ENCODE data around the gene RAPGEF3. TPM values are rescaled to one million over a fixed set of nuclear protein-coding genes. Genes with fewer than 3 reads are reported as not detected.

RAPGEF3 gene, protein sequence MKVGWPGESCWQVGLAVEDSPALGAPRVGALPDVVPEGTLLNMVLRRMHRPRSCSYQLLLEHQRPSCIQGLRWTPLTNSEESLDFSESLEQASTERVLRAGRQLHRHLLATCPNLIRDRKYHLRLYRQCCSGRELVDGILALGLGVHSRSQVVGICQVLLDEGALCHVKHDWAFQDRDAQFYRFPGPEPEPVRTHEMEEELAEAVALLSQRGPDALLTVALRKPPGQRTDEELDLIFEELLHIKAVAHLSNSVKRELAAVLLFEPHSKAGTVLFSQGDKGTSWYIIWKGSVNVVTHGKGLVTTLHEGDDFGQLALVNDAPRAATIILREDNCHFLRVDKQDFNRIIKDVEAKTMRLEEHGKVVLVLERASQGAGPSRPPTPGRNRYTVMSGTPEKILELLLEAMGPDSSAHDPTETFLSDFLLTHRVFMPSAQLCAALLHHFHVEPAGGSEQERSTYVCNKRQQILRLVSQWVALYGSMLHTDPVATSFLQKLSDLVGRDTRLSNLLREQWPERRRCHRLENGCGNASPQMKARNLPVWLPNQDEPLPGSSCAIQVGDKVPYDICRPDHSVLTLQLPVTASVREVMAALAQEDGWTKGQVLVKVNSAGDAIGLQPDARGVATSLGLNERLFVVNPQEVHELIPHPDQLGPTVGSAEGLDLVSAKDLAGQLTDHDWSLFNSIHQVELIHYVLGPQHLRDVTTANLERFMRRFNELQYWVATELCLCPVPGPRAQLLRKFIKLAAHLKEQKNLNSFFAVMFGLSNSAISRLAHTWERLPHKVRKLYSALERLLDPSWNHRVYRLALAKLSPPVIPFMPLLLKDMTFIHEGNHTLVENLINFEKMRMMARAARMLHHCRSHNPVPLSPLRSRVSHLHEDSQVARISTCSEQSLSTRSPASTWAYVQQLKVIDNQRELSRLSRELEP
- total RNA-seq (10 to 100 TPM; 11.3 to 26.5 TPM), polyA plus RNA-seq (10 to 100 TPM in 1 of 2 donors, 1 to 10 TPM in 1; 8.3 to 40.4 TPM)
- long read RNA-seq, donor 1, full-length matches to known transcripts, result 3 of 10 reads
- long read RNA-seq, donor 1, partial matches to known transcripts, result 0 of 10 reads
- long read RNA-seq, donor 1, other reads (novel, unspliced or antisense), result 7 of 10 reads
- long read RNA-seq, donor 2, result 0 reads
- long read RNA-seq, donor 3, result 0 reads
- long read RNA-seq, donor 4, result 0 reads
- long read RNA-seq, donor 5, partial matches to known transcripts, result 0 of 1 reads
- long read RNA-seq, donor 5, other reads (novel, unspliced or antisense), result 0 of 1 reads

DNA sequence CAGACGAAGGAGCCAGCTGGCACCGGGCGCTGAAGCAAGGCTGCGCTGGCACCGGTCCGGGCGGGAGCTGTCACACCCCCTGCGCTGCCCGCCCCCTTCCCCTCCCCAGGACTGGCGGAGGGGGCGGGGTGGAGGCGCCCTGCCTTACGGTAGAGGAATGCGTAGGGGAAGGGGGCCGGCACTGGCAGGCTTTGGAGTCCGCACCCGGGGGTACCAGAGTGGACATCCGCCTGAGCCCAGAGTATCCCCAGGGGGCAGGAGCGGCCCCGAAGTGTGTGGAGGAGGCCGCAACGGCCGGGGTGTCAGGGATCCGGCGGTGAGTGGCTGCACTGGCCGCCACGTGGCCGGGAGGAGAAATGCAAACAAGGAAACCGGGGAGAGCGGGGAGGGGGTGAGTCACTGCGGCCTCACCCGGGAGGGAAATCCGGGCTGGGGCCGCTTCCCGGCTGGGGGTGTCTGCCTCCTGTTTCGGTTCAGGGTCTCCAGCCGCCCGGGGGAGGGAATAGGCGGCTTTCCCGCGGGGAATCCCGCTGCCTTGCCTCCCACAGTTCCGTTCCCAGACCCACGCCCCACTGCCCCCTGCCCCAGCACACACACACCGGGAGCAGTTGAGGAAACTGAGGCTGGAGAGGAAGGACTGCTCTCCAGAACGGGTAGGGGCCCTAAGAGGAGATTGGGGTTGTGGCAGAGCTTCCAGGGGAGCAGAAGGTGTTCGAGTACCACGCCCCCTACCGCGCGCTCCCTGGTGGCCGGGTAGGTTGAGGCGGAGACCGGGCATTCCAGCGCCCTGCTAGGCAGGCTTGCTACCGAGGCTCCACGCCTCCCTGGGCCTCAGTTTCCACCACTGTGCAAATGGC lies at the start of gene RAPGEF3:
Gene RAPGEF3, minus strand, starts transcription at position 47 of the 857 bp plus-strand sequence. CDS start 324 bp downstream, outside the sequence.
- 1 to 2% methylated on average over 44 to 57 of the region's 57 CpGs for WGBS, 2 donors
- H3K27me3 ChIP-seq (ENCODE audit: control insufficient read depth in 3 of 3, insufficient read depth in 3 of 3, low read length in 2 of 3), result no peaks in the 10 kb centered on the region
- peak within 1 kb of the TSS; percentile 52 to 72 for H3K9ac ChIP-seq (ENCODE audit: insufficient read depth in 1 of 2, low read length in 2 of 2)
- DNase-seq, result peak; percentile 87 to 90 (median 88)
- H3K4me1 ChIP-seq (ENCODE audit: control insufficient read depth in 5 of 5, insufficient read depth in 5 of 5, low read length in 5 of 5), result peaks cover 1 to 31% (median 22%) of the 10 kb centered on the region in 5 donors
- peak within 1 kb of the TSS; percentile 76 to 89 for H3K27ac ChIP-seq (ENCODE audit: low read depth in 1 of 2, low read length in 1 of 2)
- no peaks in the 10 kb centered on the region for H3K9me3 ChIP-seq (ENCODE audit: control insufficient read depth in 4 of 4, insufficient read depth in 3 of 4, low read length in 3 of 4)
- peak within 1 kb of the TSS; percentile 62 for H3K4me3 ChIP-seq
- TF ChIP-seq, protein P1, sequence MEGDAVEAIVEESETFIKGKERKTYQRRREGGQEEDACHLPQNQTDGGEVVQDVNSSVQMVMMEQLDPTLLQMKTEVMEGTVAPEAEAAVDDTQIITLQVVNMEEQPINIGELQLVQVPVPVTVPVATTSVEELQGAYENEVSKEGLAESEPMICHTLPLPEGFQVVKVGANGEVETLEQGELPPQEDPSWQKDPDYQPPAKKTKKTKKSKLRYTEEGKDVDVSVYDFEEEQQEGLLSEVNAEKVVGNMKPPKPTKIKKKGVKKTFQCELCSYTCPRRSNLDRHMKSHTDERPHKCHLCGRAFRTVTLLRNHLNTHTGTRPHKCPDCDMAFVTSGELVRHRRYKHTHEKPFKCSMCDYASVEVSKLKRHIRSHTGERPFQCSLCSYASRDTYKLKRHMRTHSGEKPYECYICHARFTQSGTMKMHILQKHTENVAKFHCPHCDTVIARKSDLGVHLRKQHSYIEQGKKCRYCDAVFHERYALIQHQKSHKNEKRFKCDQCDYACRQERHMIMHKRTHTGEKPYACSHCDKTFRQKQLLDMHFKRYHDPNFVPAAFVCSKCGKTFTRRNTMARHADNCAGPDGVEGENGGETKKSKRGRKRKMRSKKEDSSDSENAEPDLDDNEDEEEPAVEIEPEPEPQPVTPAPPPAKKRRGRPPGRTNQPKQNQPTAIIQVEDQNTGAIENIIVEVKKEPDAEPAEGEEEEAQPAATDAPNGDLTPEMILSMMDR (IDR thresholded peaks at IDR 0.05; ENCODE audit: control extremely low read depth, extremely low read depth), result no peak
- no peaks in the 10 kb centered on the region for H3K36me3 ChIP-seq (ENCODE audit: control insufficient read depth in 4 of 4, insufficient read depth in 4 of 4, low read length in 4 of 4)
- peak; percentile 90 for ATAC-seq (ENCODE audit: insufficient read depth, low FRiP score)

DNA sequence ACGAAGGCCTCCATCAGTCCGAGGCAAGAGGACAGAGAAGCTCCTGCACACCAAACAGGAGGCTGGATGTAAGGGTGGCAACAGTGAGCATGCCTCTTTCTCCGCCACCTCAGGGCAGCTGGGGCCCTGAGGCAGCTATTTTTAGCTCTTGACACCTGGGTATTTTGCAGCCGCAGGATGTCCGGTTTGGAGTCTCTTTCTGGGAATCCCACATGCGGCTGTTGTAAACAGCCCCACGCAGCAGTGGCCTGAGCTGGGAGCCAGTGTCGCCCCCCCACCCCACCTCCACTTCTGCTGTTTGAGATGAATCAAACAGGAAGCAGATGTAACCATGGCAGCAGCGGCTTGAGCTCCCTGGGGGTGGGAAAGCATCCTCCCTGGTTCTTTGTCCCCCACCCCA lies 49.4 kb upstream of the RAPGEF3 start:
- peaks cover 23 to 61% (median 58%) of the 10 kb centered on the region in 5 donors for H3K4me1 ChIP-seq (ENCODE audit: control insufficient read depth in 5 of 5, insufficient read depth in 5 of 5, low read length in 5 of 5)
- H3K4me3 ChIP-seq, result no peak overlapping the region

More for the DNA sequence above, 49.4 kb upstream of the RAPGEF3 start:
- 5 to 11% methylated on average over 9 of the region's 9 CpGs for whole genome bisulfite sequencing, 2 donors
- TF ChIP-seq, protein P1 (IDR thresholded peaks at IDR 0.05; ENCODE audit: control extremely low read depth, extremely low read depth), result no peak
- Histone ChIP-seq H3K27me3 (ENCODE audit: control insufficient read depth in 3 of 3, insufficient read depth in 3 of 3, low read length in 2 of 3) (no peaks in the 10 kb centered on the region), H3K9ac (ENCODE audit: insufficient read depth in 1 of 2, low read length in 2 of 2) (no peak overlapping the region), H3K27ac (ENCODE audit: low read depth in 1 of 2, low read length in 1 of 2) (peak overlapping the region; percentile 76 to 91), H3K36me3 (ENCODE audit: control insufficient read depth in 4 of 4, insufficient read depth in 4 of 4, low read length in 4 of 4) (peaks cover 0 to 8% (median 0%) of the 10 kb centered on the region in 4 donors), H3K9me3 (ENCODE audit: control insufficient read depth in 4 of 4, insufficient read depth in 3 of 4, low read length in 3 of 4) (no peaks in the 10 kb centered on the region)
- no peak for ATAC-seq (ENCODE audit: insufficient read depth, low FRiP score)
- DNase-seq, result peak; percentile 41 to 69 (median 46)

Measured in lung (tissue), 16 donors.